Sigmoid colon (tissue), 7 donors: ENCODE measurements around the gene ARHGEF18. TPM values are rescaled to one million over a fixed set of nuclear protein-coding genes. Genes with fewer than 3 reads are reported as not detected.

Experiments
- DNase-seq: peaks from one replicate; pipeline ENCODE4 v3.0.0-alpha.2; 2019
- H3K27ac ChIP-seq, 4 donors: fragments of 200-600 bp; sonication (generic); one replicate each; pipeline ENCODE4 v1.5.1; 2016 to 2019; ENCODE audit warnings: mild to moderate bottlenecking in 1 of 4
- H3K27me3 ChIP-seq, 3 donors: fragments of 200-600 bp; sonication (generic); one replicate each; pipeline ENCODE4 v1.5.1; 2019; ENCODE audit warnings: mild to moderate bottlenecking in 1 of 3
- H3K36me3 ChIP-seq, 4 donors: fragments of 200-600 bp; sonication (generic); one replicate each; pipeline ENCODE4 v1.5.1; 2016 to 2019
- H3K4me1 ChIP-seq, 4 donors: fragments of 200-600 bp; sonication (generic); one replicate each; pipeline ENCODE4 v1.5.1; 2017 to 2019
- H3K4me3 ChIP-seq, 4 donors: fragments of 200-600 bp; sonication (generic); one replicate each; pipeline ENCODE4 v1.5.1; 2017 to 2019; ENCODE audit warnings: mild to moderate bottlenecking in 2 of 4, moderate library complexity in 1 of 4
- H3K9me3 ChIP-seq, 4 donors: fragments of 200-600 bp in 3 of 4; sonication (generic) in 3 of 4; one replicate each; pipeline versions ENCODE4 v1.5.1 to v1.6.1; 2013 to 2019
- EP300 ChIP-seq, 4 donors: sonication (generic); formaldehyde crosslinking; IDR thresholded peaks; one replicate each; pipeline ENCODE4 v1.6.1; 2017; ENCODE audit warnings: antibody characterized with exemption in 4 of 4
- POLR2A ChIP-seq, 2 donors: fragments of 450-650 bp; IDR thresholded peaks; one replicate each; pipeline ENCODE4 v1.6.1; 2016; ENCODE audit warnings: antibody characterized with exemption in 2 of 2, mild to moderate bottlenecking in 2 of 2, moderate library complexity in 2 of 2
- POLR2AphosphoS5 ChIP-seq, 4 donors: sonication (generic); formaldehyde crosslinking; IDR thresholded peaks; one replicate each; pipeline ENCODE4 v1.6.1; 2017; ENCODE audit warnings: antibody characterized with exemption in 4 of 4
- WGBS, 2 donors: extraction: QIAGEN DNeasy Blood & Tissue Kit; methylation state at CpG; one replicate each; pipeline ENCODE4 v1.1.7; 2013; 5-methylcytosine and 5-hydroxymethylcytosine counted together
- intact Hi-C: fragments of 100-400 bp; cut with DNase I; formaldehyde crosslinking; loops from one replicate; pipeline ENCODE4 v1.15.1; 2023
- polyA plus RNA-seq, 3 donors: library from polyadenylated mRNA; stranded (reverse); fragments of 200-250 nt; gene quantifications; one replicate each; pipeline ENCODE4 v1.2.3, GENCODE V29; 2013
- total RNA-seq, 4 donors: library from RNA; depleted of rRNA; stranded (reverse); fragments of >200 nt; gene quantifications; one replicate each; pipeline ENCODE4 v1.1.0, GENCODE V29; 2016
- TF ChIP-seq, protein P1 (sequence below), 4 experiments: fragments of 450-650 bp in 3 of 4; fragments of 200-600 bp in 1 of 4; IDR thresholded peaks; one replicate each; pipeline ENCODE4 v1.5.1; 2016 to 2019; ENCODE audit warnings: antibody characterized with exemption in 4 of 4, mild to moderate bottlenecking in 3 of 4, moderate library complexity in 2 of 4
- donor health status: healthy with polysubstance abuse.
- donor health status: Bipolar disorder and iron deficiency.
- donor health status: healthy.

ARHGEF18 gene
- total and polyA plus RNA-seq, 7 donors = 20.4 to 76.6 (median 41.3) TPM

DNA sequence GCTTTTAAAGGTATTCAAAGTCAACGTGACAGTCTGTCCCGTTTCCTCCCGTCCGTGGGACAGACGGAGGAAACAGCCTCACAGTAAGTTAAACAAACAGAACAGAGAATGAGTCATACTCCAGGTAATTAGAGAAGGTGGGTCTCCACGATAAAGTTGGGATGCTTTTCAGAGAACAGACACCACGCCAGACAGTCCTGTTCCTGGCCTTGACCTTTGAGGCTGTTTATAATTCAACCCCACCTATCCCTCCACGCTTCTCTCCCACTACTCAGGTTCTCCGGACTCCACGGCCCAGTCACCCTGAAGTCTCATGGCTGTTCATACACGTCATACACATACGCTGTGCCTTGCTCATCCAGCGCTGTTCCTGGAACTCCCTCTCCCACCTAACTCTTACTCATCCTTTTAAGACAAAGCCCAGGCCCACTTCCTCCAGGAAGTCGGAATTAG is 42.5 kb downstream of the ARHGEF18 start:
- WGBS, 2 donors = 19 to 64% methylated on average over 14 of the region's 14 CpGs
- TF ChIP-seq EP300 (IDR thresholded peaks at IDR 0.05) (no peak), POLR2AphosphoS5 (IDR thresholded peaks at IDR 0.05) (no peak), POLR2A (IDR thresholded peaks at IDR 0.05) (no peak)
- TF ChIP-seq, protein P1, sequence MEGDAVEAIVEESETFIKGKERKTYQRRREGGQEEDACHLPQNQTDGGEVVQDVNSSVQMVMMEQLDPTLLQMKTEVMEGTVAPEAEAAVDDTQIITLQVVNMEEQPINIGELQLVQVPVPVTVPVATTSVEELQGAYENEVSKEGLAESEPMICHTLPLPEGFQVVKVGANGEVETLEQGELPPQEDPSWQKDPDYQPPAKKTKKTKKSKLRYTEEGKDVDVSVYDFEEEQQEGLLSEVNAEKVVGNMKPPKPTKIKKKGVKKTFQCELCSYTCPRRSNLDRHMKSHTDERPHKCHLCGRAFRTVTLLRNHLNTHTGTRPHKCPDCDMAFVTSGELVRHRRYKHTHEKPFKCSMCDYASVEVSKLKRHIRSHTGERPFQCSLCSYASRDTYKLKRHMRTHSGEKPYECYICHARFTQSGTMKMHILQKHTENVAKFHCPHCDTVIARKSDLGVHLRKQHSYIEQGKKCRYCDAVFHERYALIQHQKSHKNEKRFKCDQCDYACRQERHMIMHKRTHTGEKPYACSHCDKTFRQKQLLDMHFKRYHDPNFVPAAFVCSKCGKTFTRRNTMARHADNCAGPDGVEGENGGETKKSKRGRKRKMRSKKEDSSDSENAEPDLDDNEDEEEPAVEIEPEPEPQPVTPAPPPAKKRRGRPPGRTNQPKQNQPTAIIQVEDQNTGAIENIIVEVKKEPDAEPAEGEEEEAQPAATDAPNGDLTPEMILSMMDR (IDR thresholded peaks at IDR 0.05) = no peak
- Histone ChIP-seq H3K4me3 (no peak overlapping the region), H3K9me3 (no peaks in the 10 kb centered on the region), H3K27ac (no peak overlapping the region), H3K36me3 (peaks cover 0 to 56% (median 20%) of the 10 kb centered on the region in 4 donors), H3K4me1 (peaks cover 0 to 23% (median 22%) of the 10 kb centered on the region in 4 donors), H3K27me3 (no peaks in the 10 kb centered on the region)
- no peak for DNase-seq
- intact Hi-C loops = loop anchor here (5.0 to 10.0 kb wide), 2 partner anchors 234 to 289 kb away; partner anchors contain the start of genes PET100 and XAB2

DNA sequence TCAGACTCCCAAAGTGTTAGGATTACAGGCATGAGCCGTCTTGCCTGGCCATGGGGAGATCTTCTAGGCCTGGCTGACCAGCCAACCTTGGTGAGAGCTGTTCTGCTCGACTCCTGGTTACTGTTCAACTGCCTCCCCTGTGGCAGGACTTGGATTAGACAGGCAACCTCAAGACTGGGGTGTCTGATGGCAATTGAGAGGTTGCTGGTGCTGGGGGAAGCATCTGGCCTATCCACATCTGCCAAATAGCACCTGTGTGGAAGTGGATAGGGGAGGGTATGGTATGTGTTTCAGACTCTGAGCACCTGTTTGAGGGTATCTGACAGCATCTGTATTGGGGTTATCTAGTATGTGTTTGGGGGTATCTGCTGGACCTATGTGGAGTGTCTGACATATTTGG is 44.7 kb downstream of the ARHGEF18 start:
- 60 to 68% methylated on average over 2 of the region's 2 CpGs for WGBS, 2 donors
- intact Hi-C loops = loop anchor here (5.0 to 10.0 kb wide), 2 partner anchors 231 to 291 kb away; partner anchors contain the start of genes PET100 and XAB2

DNA sequence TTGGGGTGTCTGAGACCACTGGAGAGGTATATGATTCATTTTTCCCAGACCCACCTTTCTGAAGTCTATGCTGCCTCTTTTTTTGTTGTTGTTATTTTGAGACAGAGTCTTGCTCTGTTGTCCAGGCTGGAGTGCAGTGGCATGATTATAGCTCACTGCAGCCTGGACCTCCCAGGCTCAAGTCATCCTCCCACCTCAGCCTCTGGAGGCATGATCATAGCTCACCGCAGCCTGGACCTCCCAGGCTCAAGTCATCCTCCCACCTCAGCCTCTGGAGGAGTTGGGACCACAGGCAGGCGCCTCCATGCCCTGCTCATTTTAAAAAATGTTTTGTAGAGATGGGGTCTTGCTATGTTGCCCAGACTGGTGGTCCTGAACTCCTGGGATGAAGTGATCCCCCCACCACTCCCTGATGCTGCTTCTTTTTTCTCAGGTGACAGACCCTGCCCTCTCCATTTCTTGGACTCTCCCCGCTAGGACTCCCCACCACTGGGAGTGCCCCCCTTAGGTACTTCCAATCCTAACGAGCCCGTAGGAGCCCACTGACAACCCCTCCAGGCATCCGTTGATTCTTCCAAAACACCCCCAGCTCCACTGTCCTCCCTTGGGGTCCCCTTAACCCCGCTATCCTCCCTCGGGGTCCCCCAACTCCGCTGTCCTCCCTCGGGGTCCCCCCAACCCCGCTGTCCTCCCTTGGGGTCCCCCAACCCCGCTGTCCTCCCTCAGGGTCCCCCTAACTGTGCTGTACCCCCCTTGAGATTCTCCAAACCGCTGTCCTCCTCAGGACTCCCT is 45.4 kb downstream of the ARHGEF18 start:
- Histone ChIP-seq H3K27ac (peak overlapping the region; percentile 78 to 81 (median 80)), H3K4me3 (peak overlapping the region; percentile 82 to 98 (median 87)), H3K9me3 (no peaks in the 10 kb centered on the region), H3K36me3 (peaks cover 0 to 27% (median 6%) of the 10 kb centered on the region in 4 donors), H3K4me1 (peaks cover 0 to 44% (median 41%) of the 10 kb centered on the region in 4 donors), H3K27me3 (no peaks in the 10 kb centered on the region)
- TF ChIP-seq POLR2A (IDR thresholded peaks at IDR 0.05) (no peak), POLR2AphosphoS5 (IDR thresholded peaks at IDR 0.05) (no peak), EP300 (IDR thresholded peaks at IDR 0.05) (no peak)
- TF ChIP-seq, protein P1 (IDR thresholded peaks at IDR 0.05) = no peak
- WGBS, 2 donors = 19 to 32% methylated on average over 13 of the region's 13 CpGs
- no peak for DNase-seq
- intact Hi-C loops = loop anchor here (5.0 to 10.0 kb wide), 2 partner anchors 231 to 292 kb away; partner anchors contain the start of genes PET100 and XAB2

More for the DNA sequence above, 44.7 kb downstream of the ARHGEF18 start:
- no peak overlapping the region for H3K27ac ChIP-seq
- no peak for DNase-seq
- H3K27me3 ChIP-seq = no peaks in the 10 kb centered on the region
- H3K4me1 ChIP-seq = peaks cover 0 to 37% (median 35%) of the 10 kb centered on the region in 4 donors
- H3K4me3 ChIP-seq = no peak overlapping the region
- peaks cover 0 to 34% (median 10%) of the 10 kb centered on the region in 4 donors for H3K36me3 ChIP-seq
- H3K9me3 ChIP-seq = no peaks in the 10 kb centered on the region
- TF ChIP-seq POLR2A (IDR thresholded peaks at IDR 0.05) (no peak), POLR2AphosphoS5 (IDR thresholded peaks at IDR 0.05) (no peak), EP300 (IDR thresholded peaks at IDR 0.05) (no peak)
- TF ChIP-seq, protein P1 (IDR thresholded peaks at IDR 0.05) = no peak

DNA sequence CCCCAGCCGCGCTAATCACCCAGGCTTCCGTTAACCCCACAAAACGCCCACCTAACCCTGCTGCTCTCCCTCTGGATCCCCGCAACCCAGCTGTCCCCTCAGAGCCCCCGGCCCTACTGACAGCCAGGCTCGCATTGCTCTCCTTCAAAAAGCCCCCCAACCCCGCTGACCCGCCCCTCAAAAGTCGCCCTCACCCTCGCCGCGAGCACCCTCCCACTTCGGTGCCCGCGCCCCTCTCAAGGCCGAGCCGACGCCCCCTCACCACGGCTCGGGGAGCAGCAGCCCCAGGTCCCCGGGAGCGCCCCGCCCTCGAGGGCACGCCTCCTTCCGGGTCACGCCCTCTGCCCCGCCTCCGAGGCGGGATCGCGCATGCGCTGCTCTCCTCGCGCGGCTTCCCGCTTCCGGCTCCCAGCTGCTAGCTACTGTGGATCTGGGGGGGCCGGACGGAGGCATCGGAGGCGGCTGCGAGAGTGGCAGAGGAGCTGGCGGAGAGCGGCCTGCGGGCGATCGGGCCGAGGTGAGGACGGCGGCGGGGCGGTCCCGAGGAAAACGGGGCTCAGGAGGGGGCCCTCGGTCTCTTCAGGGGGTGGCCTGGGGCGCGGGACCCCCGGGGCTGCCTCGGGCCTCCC is 46.1 kb downstream of the ARHGEF18 start:
- H3K4me1 ChIP-seq = peaks cover 0 to 51% (median 43%) of the 10 kb centered on the region in 4 donors
- 0 to 1% methylated on average over 61 of the region's 61 CpGs for WGBS, 2 donors
- peak overlapping the region; percentile 82 to 98 (median 87) for H3K4me3 ChIP-seq
- peak; percentile 59 to 77 (median 75) for TF ChIP-seq POLR2AphosphoS5 (IDR thresholded peaks at IDR 0.05)
- TF ChIP-seq POLR2A (IDR thresholded peaks at IDR 0.05) = peak in 1 of 2 donors; percentile 62
- TF ChIP-seq EP300 (IDR thresholded peaks at IDR 0.05) = no peak
- TF ChIP-seq, protein P1 (IDR thresholded peaks at IDR 0.05) = peak in 1 of 4 experiments; percentile 5
- peak; percentile 94 for DNase-seq
- intact Hi-C loops = loop anchor here (5.0 to 10.0 kb wide), 3 partner anchors 127 to 293 kb away; partner anchors contain the start of genes MCOLN1, PET100 and XAB2
- H3K36me3 ChIP-seq = peaks cover 0 to 20% (median 5%) of the 10 kb centered on the region in 4 donors
- no peaks in the 10 kb centered on the region for H3K9me3 ChIP-seq
- no peaks in the 10 kb centered on the region for H3K27me3 ChIP-seq
- peak overlapping the region; percentile 78 to 81 (median 80) for H3K27ac ChIP-seq
